ENCODE measurements around the gene SMIM5.

Gene SMIM5

DNA sequence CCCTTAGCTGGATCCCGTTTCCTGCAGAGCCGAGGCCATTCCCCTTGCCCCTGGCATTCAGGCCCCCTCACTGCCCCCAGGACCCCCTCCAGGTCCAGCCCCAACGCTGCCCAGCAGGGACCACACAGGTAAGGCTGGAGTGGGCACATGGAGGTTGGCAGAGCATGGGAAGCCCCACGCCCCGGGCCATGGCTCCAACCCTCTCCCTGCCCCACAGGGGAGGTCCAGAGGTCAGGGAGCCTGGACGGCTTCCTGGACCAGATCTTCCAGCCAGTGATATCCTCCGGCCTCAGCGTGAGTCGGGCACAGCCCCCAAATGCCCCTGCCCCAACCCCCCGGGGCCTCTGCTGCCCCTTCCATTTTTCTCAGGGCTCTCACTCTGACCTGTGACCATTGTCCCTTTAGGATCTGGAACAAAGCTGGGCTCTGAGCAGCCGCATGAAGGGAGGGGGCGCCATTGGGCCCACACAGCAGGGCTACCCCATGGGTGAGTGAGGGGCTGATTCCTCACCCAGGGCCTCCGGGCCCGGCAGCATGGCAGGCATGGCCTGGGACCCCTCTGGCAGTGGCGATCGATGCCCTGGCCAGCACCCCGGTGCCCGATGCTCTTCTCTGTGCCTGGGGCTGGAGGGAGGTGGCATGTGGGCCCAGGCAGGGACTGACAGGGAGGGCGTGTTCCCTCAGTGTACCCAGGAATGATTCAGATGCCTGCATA lies 18.5 kb upstream of the SMIM5 start:
- TF ChIP-seq, protein P1, sequence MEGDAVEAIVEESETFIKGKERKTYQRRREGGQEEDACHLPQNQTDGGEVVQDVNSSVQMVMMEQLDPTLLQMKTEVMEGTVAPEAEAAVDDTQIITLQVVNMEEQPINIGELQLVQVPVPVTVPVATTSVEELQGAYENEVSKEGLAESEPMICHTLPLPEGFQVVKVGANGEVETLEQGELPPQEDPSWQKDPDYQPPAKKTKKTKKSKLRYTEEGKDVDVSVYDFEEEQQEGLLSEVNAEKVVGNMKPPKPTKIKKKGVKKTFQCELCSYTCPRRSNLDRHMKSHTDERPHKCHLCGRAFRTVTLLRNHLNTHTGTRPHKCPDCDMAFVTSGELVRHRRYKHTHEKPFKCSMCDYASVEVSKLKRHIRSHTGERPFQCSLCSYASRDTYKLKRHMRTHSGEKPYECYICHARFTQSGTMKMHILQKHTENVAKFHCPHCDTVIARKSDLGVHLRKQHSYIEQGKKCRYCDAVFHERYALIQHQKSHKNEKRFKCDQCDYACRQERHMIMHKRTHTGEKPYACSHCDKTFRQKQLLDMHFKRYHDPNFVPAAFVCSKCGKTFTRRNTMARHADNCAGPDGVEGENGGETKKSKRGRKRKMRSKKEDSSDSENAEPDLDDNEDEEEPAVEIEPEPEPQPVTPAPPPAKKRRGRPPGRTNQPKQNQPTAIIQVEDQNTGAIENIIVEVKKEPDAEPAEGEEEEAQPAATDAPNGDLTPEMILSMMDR (IDR thresholded peaks at IDR 0.05; ENCODE audit: extremely low read depth, missing control alignments): no peak
- DNase-seq (ENCODE audit: low spot score): no peak

DNA sequence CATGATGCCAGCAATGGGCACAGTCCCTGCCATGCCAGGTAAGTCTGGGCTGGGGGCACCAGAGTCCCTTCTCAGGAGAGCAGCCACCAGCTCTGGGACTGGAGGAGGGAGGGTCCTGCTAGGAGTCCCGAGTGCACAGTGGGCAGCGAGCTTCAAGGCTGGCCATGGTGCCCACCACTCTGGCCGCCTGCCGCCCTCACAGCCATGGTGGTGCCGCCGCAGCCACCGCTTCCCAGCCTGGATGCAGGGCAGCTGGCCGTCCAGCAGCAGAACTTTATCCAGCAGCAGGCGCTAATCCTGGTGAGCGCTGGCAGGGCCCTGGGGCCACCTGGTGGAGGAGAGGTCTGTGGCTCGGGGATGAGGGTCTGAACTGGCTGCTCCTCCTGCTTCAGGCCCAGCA lies 17.9 kb upstream of the SMIM5 start:
- DNase-seq (ENCODE audit: low spot score): no peak
- TF ChIP-seq, protein P1 (IDR thresholded peaks at IDR 0.05; ENCODE audit: extremely low read depth, missing control alignments): no peak

DNA sequence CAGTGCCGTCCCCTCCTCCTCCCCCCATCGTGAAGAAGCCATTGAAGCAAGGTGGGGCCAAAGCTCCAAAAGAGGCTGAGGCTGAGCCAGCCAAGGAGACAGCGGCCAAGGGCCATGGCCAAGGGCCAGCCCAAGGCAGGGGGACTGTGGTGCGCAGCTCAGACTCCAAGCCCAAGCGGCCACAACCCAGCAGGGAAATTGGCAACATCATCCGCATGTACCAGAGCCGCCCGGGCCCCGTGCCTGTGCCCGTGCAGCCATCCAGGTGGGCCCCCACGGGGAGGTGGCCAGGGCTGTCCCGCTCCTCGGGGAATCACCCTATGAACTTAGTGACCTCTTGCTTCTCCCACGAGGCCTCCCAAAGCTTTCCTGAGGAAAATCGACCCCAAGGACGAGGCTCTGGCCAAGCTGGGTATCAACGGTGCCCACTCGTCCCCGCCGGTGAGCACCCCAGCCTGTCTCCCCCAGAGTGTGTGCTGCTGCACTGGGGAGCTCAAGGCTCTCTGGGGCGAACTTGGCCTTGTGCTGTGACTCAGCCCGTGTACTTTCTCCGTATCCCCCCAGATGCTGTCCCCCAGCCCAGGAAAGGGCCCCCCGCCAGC lies 16.6 kb upstream of the SMIM5 start:
- TF ChIP-seq, protein P1 (IDR thresholded peaks at IDR 0.05; ENCODE audit: extremely low read depth, missing control alignments): no peak
- DNase-seq (ENCODE audit: low spot score): no peak

DNA sequence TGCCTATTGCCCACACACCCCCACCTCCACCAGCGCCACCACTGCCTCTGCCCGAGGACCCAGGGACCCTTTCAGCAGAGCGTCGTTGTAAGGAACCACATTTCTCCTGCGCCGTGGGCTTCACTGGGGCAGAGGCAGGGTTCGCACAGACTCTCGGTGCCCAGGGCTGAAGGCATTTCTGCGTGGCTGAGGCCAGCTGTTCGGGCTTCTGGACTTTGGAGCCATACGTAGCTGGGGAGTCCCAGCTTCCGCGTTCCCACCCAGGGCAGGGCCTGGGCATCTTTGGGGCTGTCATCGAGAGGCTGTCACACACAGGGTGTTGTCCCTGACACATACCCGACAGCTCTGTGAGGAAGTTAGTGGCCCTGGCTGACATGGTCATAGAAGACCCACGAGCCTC lies 16.0 kb upstream of the SMIM5 start:
- TF ChIP-seq, protein P1 (IDR thresholded peaks at IDR 0.05; ENCODE audit: extremely low read depth, missing control alignments): no peak
- DNase-seq (ENCODE audit: low spot score): no peak

DNA sequence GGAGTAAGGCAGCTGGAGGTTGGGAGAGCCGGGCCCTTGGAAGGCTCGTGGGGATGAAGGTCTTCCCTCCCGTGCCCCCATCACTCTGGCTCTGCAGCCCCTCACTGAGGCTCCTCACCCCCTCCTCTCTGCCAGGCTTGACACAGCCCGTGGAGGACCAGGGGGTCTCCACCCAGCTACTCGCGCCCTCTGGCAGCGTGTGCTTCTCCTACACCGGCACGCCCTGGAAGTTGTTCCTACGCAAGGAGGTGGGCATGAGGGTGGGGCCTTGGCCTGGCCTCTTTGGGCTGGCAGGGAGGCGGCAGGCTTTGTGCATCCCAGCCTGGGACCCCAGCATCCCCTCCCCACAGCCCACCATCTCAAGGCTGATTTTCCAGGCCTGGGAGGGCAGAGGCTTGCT lies 15.6 kb upstream of the SMIM5 start:
- TF ChIP-seq, protein P1 (IDR thresholded peaks at IDR 0.05; ENCODE audit: extremely low read depth, missing control alignments): no peak
- no peak for DNase-seq (ENCODE audit: low spot score)

DNA sequence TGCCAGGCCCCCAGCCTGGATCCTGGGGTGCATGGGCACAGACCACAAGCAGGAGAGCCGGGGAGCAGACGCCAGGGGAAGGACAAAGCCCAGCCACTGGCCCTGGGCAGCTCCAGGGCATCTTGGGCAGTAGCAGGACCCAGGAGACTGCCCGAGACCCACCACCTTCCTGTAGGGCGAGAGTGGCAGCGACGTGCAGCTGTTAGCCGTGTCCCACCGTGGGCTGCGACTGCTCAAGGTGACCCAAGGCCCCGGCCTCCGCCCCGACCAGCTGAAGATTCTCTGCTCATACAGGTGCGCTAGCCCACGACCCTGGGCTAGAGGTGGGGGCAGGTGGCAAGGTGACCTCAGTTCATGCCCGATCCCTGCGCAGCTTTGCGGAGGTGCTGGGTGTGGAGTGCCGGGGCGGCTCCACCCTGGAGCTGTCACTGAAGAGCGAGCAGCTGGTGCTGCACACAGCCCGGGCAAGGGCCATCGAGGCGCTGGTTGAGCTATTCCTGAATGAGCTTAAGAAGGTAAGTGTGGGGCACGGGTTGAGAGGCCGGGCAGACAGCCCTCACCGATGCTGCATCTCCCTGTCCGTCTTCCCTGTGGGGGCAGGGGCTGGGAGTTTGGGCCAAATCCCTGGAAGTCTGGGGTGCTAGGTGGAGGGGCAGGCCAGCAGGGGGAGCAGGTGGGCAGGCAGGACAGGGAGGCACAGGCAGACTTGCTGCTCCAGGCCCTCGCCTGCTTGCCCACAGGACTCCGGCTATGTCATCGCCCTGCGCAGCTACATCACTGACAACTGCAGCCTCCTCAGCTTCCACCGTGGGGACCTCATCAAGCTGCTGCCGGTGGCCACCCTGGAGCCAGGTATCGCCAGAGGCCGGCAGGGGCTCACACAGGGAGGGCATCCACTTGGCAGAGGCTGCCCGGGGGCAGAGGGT lies 13.5 kb upstream of the SMIM5 start:
- peak; percentile 66 for DNase-seq (ENCODE audit: low spot score)
- TF ChIP-seq, protein P1 (IDR thresholded peaks at IDR 0.05; ENCODE audit: extremely low read depth, missing control alignments): peak; percentile 27

DNA sequence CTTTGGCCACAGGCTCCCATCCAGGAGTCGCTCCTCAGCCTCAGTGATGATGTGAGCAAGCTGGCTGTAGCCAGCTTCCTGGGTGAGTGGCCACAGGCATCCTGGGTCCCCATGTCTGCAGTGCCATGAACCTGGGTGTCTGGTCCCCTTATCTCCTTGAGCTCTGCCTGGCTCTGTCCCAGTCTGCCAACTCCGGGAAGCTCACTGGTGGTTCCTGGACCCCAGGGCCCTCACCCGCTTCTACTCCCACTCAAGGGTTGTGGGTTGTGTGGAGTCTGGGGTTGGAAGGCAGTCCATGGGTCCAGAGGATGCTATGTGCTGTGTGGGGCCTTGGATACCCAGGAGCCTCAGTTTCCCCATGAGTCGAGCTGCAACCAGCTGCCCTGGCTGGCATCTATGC lies 11.7 kb upstream of the SMIM5 start:
- TF ChIP-seq, protein P1 (IDR thresholded peaks at IDR 0.05; ENCODE audit: extremely low read depth, missing control alignments): no peak
- no peak for DNase-seq (ENCODE audit: low spot score)
